Measurements from ENCODE around the gene NAALADL2. TPM values are rescaled to one million over a fixed set of nuclear protein-coding genes. Genes with fewer than 3 reads are reported as not detected.

Gene NAALADL2
- total RNA-seq, 1 experiment from 2014 or later: 1.9 TPM

DNA sequence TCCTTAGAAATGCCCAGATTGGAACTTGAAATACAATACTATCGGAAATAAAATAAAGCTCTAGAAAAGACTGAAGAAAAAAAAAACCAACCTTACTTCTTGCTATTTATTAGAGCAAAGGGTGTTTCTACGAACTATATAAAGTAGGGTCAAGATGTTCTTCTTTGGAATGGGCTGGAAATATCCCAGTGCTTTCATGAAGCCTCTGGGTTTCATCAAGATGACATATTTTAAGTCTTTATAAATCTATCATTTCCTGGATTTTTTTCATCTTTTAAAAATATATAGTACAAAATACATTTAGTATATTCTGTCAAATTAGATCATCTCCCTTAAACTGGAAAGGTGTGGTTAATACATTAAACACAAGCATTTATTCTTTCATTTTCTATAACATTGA, 978.8 kb downstream of the NAALADL2 start:
- no peak for DNase-seq
- TF ChIP-seq CTCF (conservative IDR thresholded peaks at IDR 0.05; ENCODE audit: low read depth, low read length): no peak
- no peak for TF ChIP-seq EZH2phosphoT487 (IDR thresholded peaks at IDR 0.05; ENCODE audit: borderline replicate concordance, low read length)
- no peak for TF ChIP-seq EZH2 (IDR thresholded peaks at IDR 0.05; ENCODE audit: low read length, unreplicated experiment)
- Histone ChIP-seq H2AFZ (ENCODE audit: low read length) (no peak overlapping the region), H3K9me3 (ENCODE audit: low read length) (no peaks in the 10 kb centered on the region), H3K4me2 (ENCODE audit: low read length) (no peak overlapping the region), H3K36me3 (ENCODE audit: low read depth, low read length) (no peaks in the 10 kb centered on the region), H3K27ac (ENCODE audit: low read length) (no peak overlapping the region), H3K79me2 (ENCODE audit: low read length) (no peaks in the 10 kb centered on the region), H3K27me3 (ENCODE audit: low read length) (no peaks in the 10 kb centered on the region), H3K4me1 (ENCODE audit: insufficient read depth, low read length) (no peaks in the 10 kb centered on the region), H3K9ac (ENCODE audit: low read length) (no peak overlapping the region), H4K20me1 (ENCODE audit: low read length) (no peaks in the 10 kb centered on the region), H3K4me3 (ENCODE audit: low read length) (no peak overlapping the region), H3F3A (ENCODE audit: low read length, unreplicated experiment) (no peaks in the 10 kb centered on the region), H3K9me2 (replicated peaks; ENCODE audit: low read length) (no peaks in the 10 kb centered on the region)
- no peak for ATAC-seq
- POLR2A ChIA-PET (ENCODE audit: unreplicated experiment): no interaction called here
- BruUV-seq (replicated peaks): no TSS peak
- CTCF ChIA-PET: no interaction called here
- intact Hi-C loops (cut with micrococcal nuclease): no loop called here

GRCh38 chr3:175839366-175840005, 980.4 kb downstream of the NAALADL2 start:
- Histone ChIP-seq H3F3A (ENCODE audit: low read length, unreplicated experiment) (no peaks in the 10 kb centered on the region), H3K4me2 (ENCODE audit: low read length) (no peak overlapping the region), H3K27me3 (ENCODE audit: low read length) (no peaks in the 10 kb centered on the region), H3K9me3 (ENCODE audit: low read length) (no peaks in the 10 kb centered on the region), H3K36me3 (ENCODE audit: low read depth, low read length) (no peaks in the 10 kb centered on the region), H3K9me2 (replicated peaks; ENCODE audit: low read length) (no peaks in the 10 kb centered on the region), H3K4me3 (ENCODE audit: low read length) (no peak overlapping the region), H3K4me1 (ENCODE audit: insufficient read depth, low read length) (no peaks in the 10 kb centered on the region), H3K9ac (ENCODE audit: low read length) (no peak overlapping the region), H3K79me2 (ENCODE audit: low read length) (no peaks in the 10 kb centered on the region), H3K27ac (ENCODE audit: low read length) (no peak overlapping the region), H2AFZ (ENCODE audit: low read length) (no peak overlapping the region), H4K20me1 (ENCODE audit: low read length) (no peaks in the 10 kb centered on the region)
- ChIA-PET CTCF (no interaction called here), POLR2A (ENCODE audit: unreplicated experiment) (no interaction called here)
- BruUV-seq (replicated peaks): no TSS peak
- intact Hi-C loops (cut with micrococcal nuclease): no loop called here
- DNase-seq: no peak
- TF ChIP-seq CTCF (conservative IDR thresholded peaks at IDR 0.05; ENCODE audit: low read depth, low read length): no peak
- TF ChIP-seq EZH2phosphoT487 (IDR thresholded peaks at IDR 0.05; ENCODE audit: borderline replicate concordance, low read length): no peak
- no peak for TF ChIP-seq EZH2 (IDR thresholded peaks at IDR 0.05; ENCODE audit: low read length, unreplicated experiment)
- no peak for ATAC-seq

DNA sequence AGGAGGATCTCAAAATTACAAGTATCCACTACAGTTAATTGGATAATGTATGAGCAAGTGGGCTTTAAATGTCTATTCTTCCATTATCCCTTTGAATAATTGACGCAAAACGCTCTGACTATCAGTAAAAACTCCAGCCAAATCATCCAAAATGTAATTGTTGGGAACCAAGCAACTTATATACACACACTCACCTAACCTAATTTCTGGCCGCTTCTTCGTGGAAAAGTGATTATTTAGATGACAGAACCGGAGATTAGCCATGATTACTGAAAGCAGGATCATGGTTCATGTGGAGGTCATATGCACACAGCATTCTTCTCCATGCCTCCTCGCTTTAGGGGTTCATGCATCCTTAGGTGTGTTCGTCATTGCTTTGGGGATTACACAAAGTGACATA, 992.4 kb downstream of the NAALADL2 start:
- H3K9me3 ChIP-seq (ENCODE audit: low read length): no peaks in the 10 kb centered on the region
- H3F3A ChIP-seq (ENCODE audit: low read length, unreplicated experiment): no peaks in the 10 kb centered on the region
- no peak overlapping the region for H3K9ac ChIP-seq (ENCODE audit: low read length)
- ChIA-PET POLR2A (ENCODE audit: unreplicated experiment) (no interaction called here), CTCF (no interaction called here)
- no TSS peak for BruUV-seq (replicated peaks)
- intact Hi-C loops (cut with micrococcal nuclease): no loop called here
- no peak for DNase-seq
- H3K27ac ChIP-seq (ENCODE audit: low read length): no peak overlapping the region
- H4K20me1 ChIP-seq (ENCODE audit: low read length): no peaks in the 10 kb centered on the region
- TF ChIP-seq EZH2phosphoT487 (IDR thresholded peaks at IDR 0.05; ENCODE audit: borderline replicate concordance, low read length) (no peak), EZH2 (IDR thresholded peaks at IDR 0.05; ENCODE audit: low read length, unreplicated experiment) (no peak), CTCF (conservative IDR thresholded peaks at IDR 0.05; ENCODE audit: low read depth, low read length) (no peak)
- no peak overlapping the region for H3K4me2 ChIP-seq (ENCODE audit: low read length)
- H3K27me3 ChIP-seq (ENCODE audit: low read length): no peaks in the 10 kb centered on the region
- no peaks in the 10 kb centered on the region for H3K79me2 ChIP-seq (ENCODE audit: low read length)
- H3K4me1 ChIP-seq (ENCODE audit: insufficient read depth, low read length): no peaks in the 10 kb centered on the region
- H2AFZ ChIP-seq (ENCODE audit: low read length): no peak overlapping the region
- no peak for ATAC-seq
- no peaks in the 10 kb centered on the region for H3K36me3 ChIP-seq (ENCODE audit: low read depth, low read length)
- no peaks in the 10 kb centered on the region for H3K9me2 ChIP-seq (replicated peaks; ENCODE audit: low read length)
- no peak overlapping the region for H3K4me3 ChIP-seq (ENCODE audit: low read length)
